Thyroid gland (tissue), 4 donors: ENCODE data around the gene H6PD. TPM values are rescaled to one million over a fixed set of nuclear protein-coding genes. Genes with fewer than 3 reads are reported as not detected.
A peak's percentile ranks its signal among the peaks of the same experiment; 100 is the strongest.

Source experiments
- DNase-seq, 2 donors: peaks; one replicate each; pipeline ENCODE4 v3.0.0-alpha.2; 2019
- H3K27ac ChIP-seq, 3 donors: fragments of 200-600 bp; sonication (generic); 1 replicate in 2 of 3; 2 replicates in 1 of 3; pipeline ENCODE4 v1.5.1; 2016 to 2019; ENCODE audit warnings: mild to moderate bottlenecking in 1 of 3, moderate library complexity in 1 of 3
- H3K27me3 ChIP-seq: fragments of 200-600 bp; sonication (generic); one replicate; pipeline ENCODE4 v1.5.1; 2019
- H3K36me3 ChIP-seq, 2 donors: fragments of 200-600 bp; sonication (generic); one replicate each; pipeline ENCODE4 v1.5.1; 2016 to 2019
- H3K4me1 ChIP-seq, 2 donors: fragments of 200-600 bp; sonication (generic); one replicate each; pipeline ENCODE4 v1.5.1; 2017 to 2019
- H3K4me3 ChIP-seq, 3 donors: fragments of 200-600 bp; sonication (generic); replicated peaks in 1 of 3; 1 replicate in 2 of 3; 2 replicates in 1 of 3; pipeline ENCODE4 v1.5.1; 2016; ENCODE audit warnings: mild to moderate bottlenecking in 1 of 3
- H3K9me3 ChIP-seq: fragments of 200-600 bp; sonication (generic); one replicate; pipeline ENCODE4 v1.5.1; 2017
- POLR2A ChIP-seq, 2 donors: fragments of 450-650 bp; IDR thresholded peaks; one replicate each; pipeline ENCODE4 v1.6.1; 2017; ENCODE audit warnings: antibody characterized with exemption in 2 of 2, mild to moderate bottlenecking in 2 of 2, moderate library complexity in 1 of 2
- WGBS, 2 donors: methylation state at CpG; one replicate each; pipeline ENCODE4 v1.1.5; 2017; 5-methylcytosine and 5-hydroxymethylcytosine counted together
- intact Hi-C: fragments of 100-400 bp; cut with DNase I; formaldehyde crosslinking; loops from one replicate; pipeline ENCODE4 v1.15.1; 2023
- total RNA-seq, 4 donors: library from RNA; depleted of rRNA; stranded (reverse); fragments of >200 nt; gene quantifications; one replicate each; pipeline ENCODE4 v1.2.3, GENCODE V29; 2016
- TF ChIP-seq, protein P1 (sequence below), 6 experiments: fragments of 200-600 bp in 3 of 6; fragments of 450-650 bp in 3 of 6; sonication (generic) in 3 of 6; IDR thresholded peaks; one replicate each; pipeline ENCODE4 v1.5.1; 2016 to 2019; ENCODE audit warnings: antibody characterized with exemption in 6 of 6, mild to moderate bottlenecking in 2 of 6, inconsistent platforms in 1 of 6, moderate library complexity in 1 of 6

Gene H6PD
- total RNA-seq, 4 donors from 2014 or later: 36.3 to 64.2 (median 43.6) TPM

DNA sequence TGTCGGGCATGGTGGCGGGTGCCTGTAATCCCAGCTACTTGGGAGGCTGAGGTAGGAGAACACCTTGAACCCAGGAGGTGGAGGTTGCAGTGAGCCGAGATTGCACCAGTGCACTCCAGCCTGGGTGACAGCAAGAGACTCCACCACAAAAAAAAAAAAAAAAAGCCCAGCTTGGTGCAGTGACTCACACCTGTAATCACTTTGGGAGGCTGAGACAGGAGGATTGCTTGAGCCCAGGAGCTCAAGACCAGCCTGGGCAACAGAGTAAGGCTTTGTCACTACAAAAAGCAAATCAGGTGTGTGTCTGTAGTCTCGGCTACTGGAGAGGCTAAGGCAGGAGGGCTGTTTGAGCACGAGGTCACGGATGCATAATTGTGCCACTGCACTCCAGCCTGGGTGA is 5.0 kb upstream of the H6PD start:
- Histone ChIP-seq H3K4me3 (no peak overlapping the region), H3K36me3 (no peaks in the 10 kb centered on the region), H3K27ac (no peak overlapping the region), H3K9me3 (no peaks in the 10 kb centered on the region), H3K27me3 (no peaks in the 10 kb centered on the region), H3K4me1 (peaks cover 0 to 14% of the 10 kb centered on the region in 2 donors)
- TF ChIP-seq, protein P1, sequence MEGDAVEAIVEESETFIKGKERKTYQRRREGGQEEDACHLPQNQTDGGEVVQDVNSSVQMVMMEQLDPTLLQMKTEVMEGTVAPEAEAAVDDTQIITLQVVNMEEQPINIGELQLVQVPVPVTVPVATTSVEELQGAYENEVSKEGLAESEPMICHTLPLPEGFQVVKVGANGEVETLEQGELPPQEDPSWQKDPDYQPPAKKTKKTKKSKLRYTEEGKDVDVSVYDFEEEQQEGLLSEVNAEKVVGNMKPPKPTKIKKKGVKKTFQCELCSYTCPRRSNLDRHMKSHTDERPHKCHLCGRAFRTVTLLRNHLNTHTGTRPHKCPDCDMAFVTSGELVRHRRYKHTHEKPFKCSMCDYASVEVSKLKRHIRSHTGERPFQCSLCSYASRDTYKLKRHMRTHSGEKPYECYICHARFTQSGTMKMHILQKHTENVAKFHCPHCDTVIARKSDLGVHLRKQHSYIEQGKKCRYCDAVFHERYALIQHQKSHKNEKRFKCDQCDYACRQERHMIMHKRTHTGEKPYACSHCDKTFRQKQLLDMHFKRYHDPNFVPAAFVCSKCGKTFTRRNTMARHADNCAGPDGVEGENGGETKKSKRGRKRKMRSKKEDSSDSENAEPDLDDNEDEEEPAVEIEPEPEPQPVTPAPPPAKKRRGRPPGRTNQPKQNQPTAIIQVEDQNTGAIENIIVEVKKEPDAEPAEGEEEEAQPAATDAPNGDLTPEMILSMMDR (IDR thresholded peaks at IDR 0.05): no peak
- no peak for TF ChIP-seq POLR2A (IDR thresholded peaks at IDR 0.05)
- peak in 1 of 2 donors; percentile 13 for DNase-seq
- intact Hi-C loops: no loop called here
- 65 to 66% methylated on average over 6 of the region's 6 CpGs for WGBS, 2 donors

DNA sequence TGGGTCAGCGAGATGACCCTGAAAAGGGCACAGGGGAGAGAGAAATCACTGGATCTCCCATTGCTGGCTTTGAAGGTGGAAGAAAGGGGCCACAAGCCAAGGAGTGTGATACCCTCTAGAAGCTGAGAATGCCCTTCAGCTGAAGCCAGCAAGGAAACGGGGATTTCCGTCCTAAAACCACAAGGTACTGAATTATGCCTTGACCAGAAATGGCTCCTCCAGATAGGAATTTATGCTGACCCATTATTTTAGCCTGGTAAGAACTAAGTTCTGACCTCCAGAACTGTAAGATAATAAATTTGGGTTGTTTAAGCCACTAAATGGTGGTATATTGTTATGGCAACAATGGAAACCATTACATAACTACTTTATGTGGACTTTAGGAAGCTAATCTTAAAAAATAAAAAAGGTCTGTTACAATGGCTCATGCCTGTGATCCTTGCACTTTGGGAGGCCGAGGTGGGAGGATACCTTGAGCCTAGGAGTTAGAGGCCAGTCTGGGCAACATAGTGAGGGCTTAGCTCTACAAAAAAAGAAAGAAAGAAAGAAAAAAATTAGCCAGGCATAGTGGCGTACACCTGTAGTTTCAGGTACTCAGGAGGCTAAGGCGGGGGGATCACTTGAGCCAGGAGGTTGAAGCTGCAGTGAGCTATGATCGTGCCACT is 3.6 kb upstream of the H6PD start:
- Histone ChIP-seq H3K4me3 (no peak overlapping the region), H3K9me3 (no peaks in the 10 kb centered on the region), H3K27me3 (no peaks in the 10 kb centered on the region), H3K4me1 (peaks cover 8 to 20% of the 10 kb centered on the region in 2 donors), H3K36me3 (no peaks in the 10 kb centered on the region), H3K27ac (no peak overlapping the region)
- DNase-seq: no peak
- intact Hi-C loops: no loop called here
- WGBS, 2 donors: 89% methylated on average over 7 of the region's 7 CpGs
- no peak for TF ChIP-seq POLR2A (IDR thresholded peaks at IDR 0.05)
- TF ChIP-seq, protein P1 (IDR thresholded peaks at IDR 0.05): no peak

DNA sequence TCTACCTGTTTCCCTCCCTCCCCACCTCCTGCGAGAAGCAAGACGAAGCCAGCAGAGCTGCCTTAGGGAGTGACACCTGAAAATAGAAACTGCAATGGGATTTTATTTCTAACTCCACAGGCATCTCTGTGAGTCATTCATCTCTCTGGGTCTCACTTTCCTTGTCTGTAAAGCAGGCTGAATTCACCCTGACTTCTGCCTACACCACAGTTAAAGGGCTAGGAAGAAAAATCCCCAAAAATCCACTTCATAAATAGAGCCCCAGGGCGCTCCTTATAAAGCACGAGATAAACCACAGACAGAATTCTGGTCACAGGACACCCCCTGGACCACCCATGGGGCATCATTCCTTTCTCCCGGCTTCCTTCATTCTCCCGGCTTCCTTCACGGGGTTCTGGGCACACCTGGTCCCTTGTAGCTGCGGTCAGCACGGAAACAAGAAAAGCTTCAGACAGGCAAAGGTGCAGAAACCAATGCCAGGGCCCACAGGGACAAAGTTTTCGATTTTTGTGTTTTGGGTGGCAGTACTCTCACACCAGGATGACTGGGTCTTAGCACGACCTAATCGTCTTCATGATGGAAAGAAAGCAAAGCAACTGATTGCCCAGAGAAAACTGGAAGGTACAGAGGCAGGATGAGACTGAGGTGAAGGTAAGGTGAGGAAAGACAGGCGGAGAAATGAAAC is 2.8 kb upstream of the H6PD start:
- no peak for TF ChIP-seq POLR2A (IDR thresholded peaks at IDR 0.05)
- TF ChIP-seq, protein P1 (IDR thresholded peaks at IDR 0.05): no peak
- peaks cover 16 to 26% of the 10 kb centered on the region in 2 donors for H3K4me1 ChIP-seq
- intact Hi-C loops: no loop called here
- H3K27ac ChIP-seq: no peak overlapping the region
- no peak for DNase-seq
- no peaks in the 10 kb centered on the region for H3K27me3 ChIP-seq
- H3K36me3 ChIP-seq: no peaks in the 10 kb centered on the region
- WGBS, 2 donors: 73 to 77% methylated on average over 13 of the region's 13 CpGs
- H3K9me3 ChIP-seq: no peaks in the 10 kb centered on the region
- H3K4me3 ChIP-seq: no peak overlapping the region

DNA sequence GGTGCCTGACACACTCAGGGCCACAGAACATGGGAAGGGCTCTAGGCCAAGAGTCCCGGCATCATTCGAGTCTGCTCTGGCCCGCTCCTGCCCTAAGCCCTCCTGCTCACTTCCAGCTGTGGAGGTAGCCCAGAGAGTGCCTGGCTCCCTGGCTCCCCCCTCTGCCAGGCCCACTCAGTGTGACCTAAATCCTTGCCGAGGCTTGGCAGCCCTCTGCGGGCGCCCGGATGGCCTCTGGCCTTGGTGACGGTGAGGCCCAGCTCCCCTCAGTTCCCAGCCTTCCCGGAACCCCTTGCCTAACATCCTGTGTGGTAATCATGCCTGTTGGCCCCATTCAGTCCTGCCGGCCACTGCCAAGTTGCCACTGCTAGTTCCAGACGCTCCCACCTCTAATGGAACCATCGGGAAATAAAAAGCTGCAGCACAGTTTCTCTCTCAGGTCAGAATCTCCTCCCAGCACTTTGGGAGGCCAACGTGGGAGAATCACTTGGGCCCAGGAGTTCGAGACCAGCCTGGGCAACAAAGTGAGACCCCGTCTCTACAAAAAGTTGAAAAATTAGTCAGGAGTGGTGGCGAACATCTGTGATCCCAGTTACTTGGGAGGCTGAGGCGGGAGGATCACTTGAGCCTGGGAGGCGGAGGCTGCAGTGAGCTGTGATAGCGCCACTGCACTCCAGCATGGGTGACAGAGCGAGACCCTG is 1.2 kb upstream of the H6PD start:
- H3K27me3 ChIP-seq: no peaks in the 10 kb centered on the region
- no peak overlapping the region for H3K4me3 ChIP-seq
- TF ChIP-seq, protein P1 (IDR thresholded peaks at IDR 0.05): no peak
- no peak for TF ChIP-seq POLR2A (IDR thresholded peaks at IDR 0.05)
- 71 to 85% methylated on average over 17 to 19 of the region's 20 CpGs for WGBS, 2 donors
- peaks cover 16 to 33% of the 10 kb centered on the region in 2 donors for H3K4me1 ChIP-seq
- peak; percentile 54 to 55 for DNase-seq
- H3K36me3 ChIP-seq: no peaks in the 10 kb centered on the region
- peak overlapping the region; percentile 42 to 88 (median 86) for H3K27ac ChIP-seq
- intact Hi-C loops: no loop called here
- H3K9me3 ChIP-seq: no peaks in the 10 kb centered on the region

DNA sequence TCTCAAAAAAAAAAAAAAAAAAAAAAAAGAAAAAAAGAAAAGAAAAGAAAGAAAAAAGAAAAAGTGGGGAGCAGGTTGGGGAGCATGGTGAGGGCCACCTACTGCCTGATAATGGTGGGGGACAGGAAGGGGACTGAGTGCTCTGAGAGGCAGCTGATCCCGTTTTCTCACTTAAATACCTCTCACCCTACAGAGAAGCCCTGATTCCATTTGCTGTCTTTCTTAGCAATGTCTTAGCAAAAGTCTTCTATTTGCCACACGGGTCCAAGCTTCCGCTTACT is 692 bp upstream of the H6PD start:
- Histone ChIP-seq H3K36me3 (no peaks in the 10 kb centered on the region), H3K4me1 (peaks cover 21 to 36% of the 10 kb centered on the region in 2 donors), H3K4me3 (peak overlapping the region in 1 of 3 donors; percentile 52), H3K27me3 (no peaks in the 10 kb centered on the region), H3K9me3 (no peaks in the 10 kb centered on the region), H3K27ac (peak overlapping the region; percentile 50 to 88 (median 86))
- no peak for TF ChIP-seq POLR2A (IDR thresholded peaks at IDR 0.05)
- TF ChIP-seq, protein P1 (IDR thresholded peaks at IDR 0.05): no peak
- 53 to 54% methylated on average over 3 of the region's 3 CpGs for WGBS, 2 donors
- DNase-seq: no peak
- intact Hi-C loops: no loop called here
